HepG2 (cell line): ENCODE data around the gene KLC4. TPM values are rescaled to one million over a fixed set of nuclear protein-coding genes. Genes with fewer than 3 reads are reported as not detected.

ENCODE experiments used
- ASH2L ChIP-seq: fragments of 300-600, 200-600 bp; sonication (generic); IDR thresholded peaks from 2 replicates; pipeline ENCODE4 v1.7.0; 2017; ENCODE audit warnings: low read depth, mild to moderate bottlenecking, moderate library complexity, mixed read lengths, low read length; ENCODE audit not compliant: insufficient read length
- CREB1 ChIP-seq, 2 experiments: fragments of 450-650 bp in 1 of 2; IDR thresholded peaks; 2 replicates each; pipeline ENCODE4 v1.6.1; 2016 to 2017; ENCODE audit warnings: control low read depth in 1 of 2, mild to moderate bottlenecking in 1 of 2, missing compliant biosample characterization in 1 of 2, missing genetic modification characterization in 1 of 2
- DNMT3B ChIP-seq: conservative IDR thresholded peaks from 2 replicates; pipeline ENCODE4 v1.6.1; 2016; ENCODE audit warnings: missing biosample characterization, control low read depth
- ELF4 ChIP-seq: sonication (generic); formaldehyde crosslinking; IDR thresholded peaks from 2 replicates; pipeline ENCODE4 v1.5.0; 2020; ENCODE audit warnings: missing genetic modification reagents, mild to moderate bottlenecking, moderate library complexity, borderline replicate concordance
- FOXA3 ChIP-seq: IDR thresholded peaks from 2 replicates; pipeline ENCODE4 v1.6.1; 2016; ENCODE audit warnings: missing genetic modification reagents, missing compliant biosample characterization
- KMT2A ChIP-seq: sonication (generic); formaldehyde crosslinking; IDR thresholded peaks from 2 replicates; pipeline ENCODE4 v1.4.0; 2020; ENCODE audit warnings: missing genetic modification reagents
- NFYC ChIP-seq: IDR thresholded peaks from 2 replicates; pipeline ENCODE4 v1.6.1; 2016; ENCODE audit warnings: missing genetic modification reagents, missing compliant biosample characterization
- PAXIP1 ChIP-seq: sonication (generic); formaldehyde crosslinking; conservative IDR thresholded peaks from 2 replicates; pipeline ENCODE4 v1.4.0; 2020; ENCODE audit warnings: mild to moderate bottlenecking, missing genetic modification reagents, moderate library complexity
- POGZ ChIP-seq: sonication (generic); formaldehyde crosslinking; IDR thresholded peaks from 2 replicates; pipeline ENCODE4 v1.4.0; 2020; ENCODE audit warnings: mild to moderate bottlenecking, missing genetic modification reagents
- SNAPC4 ChIP-seq: sonication (generic); formaldehyde crosslinking; IDR thresholded peaks from 2 replicates; pipeline ENCODE4 v1.4.0; 2020; ENCODE audit warnings: mild to moderate bottlenecking, missing genetic modification reagents
- SPEN ChIP-seq: sonication (generic); formaldehyde crosslinking; IDR thresholded peaks from 2 replicates; pipeline ENCODE4 v1.5.1; 2020; ENCODE audit warnings: low read depth, mild to moderate bottlenecking, missing genetic modification reagents
- ZNF30 ChIP-seq: sonication (generic); formaldehyde crosslinking; IDR thresholded peaks from 2 replicates; pipeline ENCODE4 v1.5.0; 2020; ENCODE audit warnings: mild to moderate bottlenecking, missing genetic modification reagents
- ZNF350 ChIP-seq: sonication (generic); formaldehyde crosslinking; IDR thresholded peaks from 2 replicates; pipeline ENCODE4 v1.4.0; 2020; ENCODE audit warnings: mild to moderate bottlenecking, low read depth, missing genetic modification reagents, borderline replicate concordance
- ZNF44 ChIP-seq: sonication (generic); formaldehyde crosslinking; IDR thresholded peaks from 2 replicates; pipeline ENCODE4 v1.5.1; 2020; ENCODE audit warnings: mild to moderate bottlenecking, missing genetic modification reagents
- ZNF598 ChIP-seq: sonication (generic); formaldehyde crosslinking; IDR thresholded peaks from 2 replicates; pipeline ENCODE4 v1.5.1; 2020; ENCODE audit warnings: mild to moderate bottlenecking, missing genetic modification reagents, borderline replicate concordance
- ZNF652 ChIP-seq: IDR thresholded peaks from 2 replicates; pipeline ENCODE4 v1.6.1; 2016; ENCODE audit warnings: low read depth, borderline replicate concordance
- ZNF672 ChIP-seq: sonication (generic); formaldehyde crosslinking; IDR thresholded peaks from 2 replicates; pipeline ENCODE4 v1.8.1; 2022; ENCODE audit warnings: missing genetic modification reagents
- ZNF720 ChIP-seq: sonication (generic); formaldehyde crosslinking; IDR thresholded peaks from 2 replicates; pipeline ENCODE4 v1.4.0; 2020; ENCODE audit warnings: missing genetic modification reagents
- ZZZ3 ChIP-seq: sonication (generic); formaldehyde crosslinking; IDR thresholded peaks from 2 replicates; pipeline ENCODE4 v1.4.0; 2020; ENCODE audit warnings: missing genetic modification reagents, mild to moderate bottlenecking, borderline replicate concordance
- polyA plus RNA-seq, 8 experiments: library from polyadenylated mRNA; depleted of rRNA in 3 of 8; stranded (reverse) in 7 of 8; unstranded in 1 of 8; fragments of >200 nt; fragmentation: Illumina TruSeq in 4 of 8; extraction: Trizol in 4 of 8; gene quantifications; 2 replicates each; pipeline versions ENCODE4 v1.2.1 to v1.2.3, GENCODE V29; 2011 to 2016; ENCODE audit warnings: low read depth in 4 of 8, missing spikeins in 1 of 8, mixed read lengths in 1 of 8; ENCODE audit not compliant: insufficient read depth in 1 of 8
- total RNA-seq, 5 experiments: library from RNA; depleted of rRNA; stranded (reverse); fragments of >200 nt; fragmentation: Illumina TruSeq; extraction: Trizol; gene quantifications; 2 replicates each; pipeline ENCODE4 v1.2.3, GENCODE V29; 2016; ENCODE audit warnings: low read depth in 1 of 5
- TF ChIP-seq, protein P1 (sequence below): IDR thresholded peaks from 2 replicates; pipeline ENCODE4 v1.6.1; 2016; ENCODE audit warnings: low read depth, borderline replicate concordance

Gene KLC4
- total and polyA plus RNA-seq, 2 of the 13 experiments (the other 11 are each of a cell fraction or from before 2014, with no cell fraction given): 45.4 to 70.4 TPM

DNA sequence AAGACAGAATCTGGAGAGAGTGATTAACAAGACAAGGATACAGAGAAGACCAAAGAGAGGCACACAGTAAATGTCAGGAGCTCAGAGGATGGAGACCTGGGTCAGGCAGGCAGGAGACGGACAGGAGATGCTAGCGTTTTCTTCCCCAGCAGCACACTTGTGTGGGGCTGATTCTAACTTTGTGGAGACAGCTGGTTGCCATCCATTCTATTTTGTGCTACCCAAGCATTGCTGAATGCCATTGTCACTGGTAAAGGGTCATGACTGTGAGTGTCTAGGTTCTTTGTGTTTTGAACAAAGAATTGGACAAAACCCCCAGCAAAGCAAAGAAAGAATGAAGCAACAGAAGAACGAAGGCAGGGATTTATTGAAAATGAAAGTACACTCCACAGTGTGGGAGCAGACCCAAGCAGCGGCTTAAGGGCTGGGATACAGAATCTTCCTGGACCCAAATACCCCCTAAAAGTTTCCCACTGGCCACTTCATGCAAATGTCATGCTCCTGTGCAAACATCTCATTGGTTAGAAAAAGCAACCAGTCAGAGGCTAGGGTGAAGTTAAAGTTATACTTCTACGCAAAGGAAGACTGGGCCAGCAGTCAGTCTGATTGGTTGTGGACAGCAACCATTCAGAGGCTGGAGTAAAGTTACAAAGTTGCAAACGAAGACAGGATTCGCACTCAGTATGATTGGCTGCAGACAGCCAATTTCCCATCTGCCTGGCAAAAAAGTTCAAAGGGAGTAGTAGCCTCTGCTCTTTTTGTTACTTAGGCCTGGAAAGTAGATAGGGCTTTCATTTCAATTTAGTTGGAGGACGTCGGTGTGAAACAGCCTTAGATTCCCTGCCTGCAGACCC lies 34.2 kb downstream of the KLC4 start (continued):
- TF ChIP-seq, protein P1, sequence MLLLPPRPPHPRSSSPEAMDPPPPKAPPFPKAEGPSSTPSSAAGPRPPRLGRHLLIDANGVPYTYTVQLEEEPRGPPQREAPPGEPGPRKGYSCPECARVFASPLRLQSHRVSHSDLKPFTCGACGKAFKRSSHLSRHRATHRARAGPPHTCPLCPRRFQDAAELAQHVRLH (CRISPR knock-in tag): no peak
- peak; percentile 84 for TF ChIP-seq NFYC (CRISPR knock-in tag)
- TF ChIP-seq ZZZ3: no peak
- TF ChIP-seq SNAPC4: 0 out of 2 replicates have a peak, but pooled peaks have one; percentile 69
- TF ChIP-seq ZNF720: no peak
- TF ChIP-seq ZNF350 (CRISPR knock-in tag): no peak
- 0 out of 2 replicates have a peak, but pooled peaks have one; percentile 60 for TF ChIP-seq DNMT3B (CRISPR knock-in tag)
- no peak; the same call in 1 of the 2 replicates for TF ChIP-seq CREB1 (IDR thresholded peaks at IDR 0.05)
- peak; percentile 72 for TF ChIP-seq CREB1 (CRISPR knock-in tag; IDR thresholded peaks at IDR 0.05)
- TF ChIP-seq ZNF598 (CRISPR knock-in tag): no peak
- peak; percentile 73; the same call in 1 of the 2 replicates for TF ChIP-seq KMT2A (CRISPR knock-in tag)
- TF ChIP-seq ELF4 (CRISPR knock-in tag): 0 out of 2 replicates have a peak, but pooled peaks have one; percentile 70
- TF ChIP-seq ZNF44 (CRISPR knock-in tag): peak; percentile 30; the same call in 1 of the 2 replicates
- TF ChIP-seq ZNF30 (CRISPR knock-in tag): no peak
- TF ChIP-seq ZNF672 (CRISPR knock-in tag): no peak
- peak; percentile 20; the same call in 1 of the 2 replicates for TF ChIP-seq FOXA3 (CRISPR knock-in tag)
- peak; percentile 49; the same call in 1 of the 2 replicates for TF ChIP-seq POGZ (CRISPR knock-in tag)
- TF ChIP-seq PAXIP1 (CRISPR knock-in tag): peak; percentile 43; the same call in 1 of the 2 replicates
- peak; percentile 55; the same call in 1 of the 2 replicates for TF ChIP-seq SPEN (CRISPR knock-in tag)
- TF ChIP-seq ZNF652: no peak
- TF ChIP-seq ASH2L: peak; percentile 39
